A549 (cell line): Measurements from ENCODE around the gene KIF14.

Source experiments
- CHD4 ChIP-seq: fragments of 200-600 bp; sonication (generic); IDR thresholded peaks from 2 replicates; pipeline ENCODE4 v1.6.1; 2016; ENCODE audit warnings: antibody characterized with exemption, mild to moderate bottlenecking, borderline replicate concordance
- JUN ChIP-seq, 2 experiments: fragments of >200 bp; sonication (Bioruptor Twin); formaldehyde crosslinking; IDR thresholded peaks; 2 replicates in 1 of 2; 3 replicates in 1 of 2; pipeline ENCODE4 v1.6.1; 2016 to 2017
- KDM1A ChIP-seq: fragments of 200-600 bp; sonication (generic); IDR thresholded peaks from 2 replicates; pipeline ENCODE4 v1.6.1; 2016; ENCODE audit warnings: low read depth, mild to moderate bottlenecking
- KDM5A ChIP-seq: fragments of 200-600 bp; sonication (generic); IDR thresholded peaks from 2 replicates; pipeline ENCODE4 v1.6.1; 2016; ENCODE audit warnings: antibody characterized with exemption, mild to moderate bottlenecking
- POLR2A ChIP-seq: IDR thresholded peaks from 2 replicates; pipeline ENCODE4 v1.6.1; 2012; ENCODE audit warnings: mild to moderate bottlenecking, low read length
- RAD21 ChIP-seq, 2 experiments: fragments of >200 bp in 1 of 2; sonication (Bioruptor Twin) in 1 of 2; formaldehyde crosslinking in 1 of 2; IDR thresholded peaks in 1 of 2; conservative IDR thresholded peaks in 1 of 2; 2 replicates in 1 of 2; 3 replicates in 1 of 2; pipeline ENCODE4 v1.6.1; 2012 to 2018; ENCODE audit warnings: inconsistent platforms in 1 of 2
- TF ChIP-seq, protein P1 (sequence below): fragments of 450-650 bp; IDR thresholded peaks from 2 replicates; pipeline ENCODE4 v1.6.1; 2014; ENCODE audit warnings: antibody characterized with exemption
- TF ChIP-seq, protein P2 (sequence below): fragments of >200 bp; sonication (Bioruptor Twin); formaldehyde crosslinking; IDR thresholded peaks from 3 replicates; pipeline ENCODE4 v1.5.1; 2016
- TF ChIP-seq, protein P3 (sequence below): IDR thresholded peaks from 2 replicates; pipeline ENCODE4 v1.6.1; 2012

DNA sequence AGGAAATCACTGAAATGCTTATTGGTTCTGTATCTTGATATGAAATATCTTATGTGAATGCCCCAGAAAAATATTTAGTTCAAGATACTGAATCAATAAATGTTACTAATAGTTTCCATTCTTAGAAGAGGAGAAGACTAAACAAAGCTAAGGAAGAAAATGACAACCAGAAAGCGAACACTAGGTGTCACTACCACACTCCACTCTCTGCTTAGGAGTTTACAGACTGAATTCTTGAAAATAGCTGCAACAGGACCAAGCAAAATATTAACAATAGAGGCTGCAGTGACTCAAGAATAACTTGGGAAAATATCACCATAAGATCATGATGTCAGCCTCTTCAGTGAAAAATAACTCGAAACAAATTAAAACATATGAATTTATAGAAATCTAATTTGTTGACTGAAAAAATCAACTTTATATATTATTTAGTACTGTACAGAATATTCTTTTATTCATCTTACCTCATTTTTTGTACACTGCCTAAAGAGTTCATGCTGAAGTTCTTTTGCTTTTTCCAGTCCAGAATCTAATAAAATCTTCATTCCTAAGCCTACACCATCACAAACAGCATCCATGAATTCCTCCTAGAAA lies 61.6 kb downstream of the KIF14 start:
- TF ChIP-seq KDM5A (no peak), CHD4 (no peak), POLR2A (no peak), KDM1A (no peak), JUN (IDR thresholded peaks at IDR 0.05) (no peak), RAD21 (conservative IDR thresholded peaks at IDR 0.05 in 1 of 2, IDR thresholded peaks at IDR 0.05 in 1 of 2) (peak; percentile 67 to 68)
- TF ChIP-seq, protein P1, sequence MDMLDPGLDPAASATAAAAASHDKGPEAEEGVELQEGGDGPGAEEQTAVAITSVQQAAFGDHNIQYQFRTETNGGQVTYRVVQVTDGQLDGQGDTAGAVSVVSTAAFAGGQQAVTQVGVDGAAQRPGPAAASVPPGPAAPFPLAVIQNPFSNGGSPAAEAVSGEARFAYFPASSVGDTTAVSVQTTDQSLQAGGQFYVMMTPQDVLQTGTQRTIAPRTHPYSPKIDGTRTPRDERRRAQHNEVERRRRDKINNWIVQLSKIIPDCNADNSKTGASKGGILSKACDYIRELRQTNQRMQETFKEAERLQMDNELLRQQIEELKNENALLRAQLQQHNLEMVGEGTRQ: no peak
- TF ChIP-seq, protein P2, sequence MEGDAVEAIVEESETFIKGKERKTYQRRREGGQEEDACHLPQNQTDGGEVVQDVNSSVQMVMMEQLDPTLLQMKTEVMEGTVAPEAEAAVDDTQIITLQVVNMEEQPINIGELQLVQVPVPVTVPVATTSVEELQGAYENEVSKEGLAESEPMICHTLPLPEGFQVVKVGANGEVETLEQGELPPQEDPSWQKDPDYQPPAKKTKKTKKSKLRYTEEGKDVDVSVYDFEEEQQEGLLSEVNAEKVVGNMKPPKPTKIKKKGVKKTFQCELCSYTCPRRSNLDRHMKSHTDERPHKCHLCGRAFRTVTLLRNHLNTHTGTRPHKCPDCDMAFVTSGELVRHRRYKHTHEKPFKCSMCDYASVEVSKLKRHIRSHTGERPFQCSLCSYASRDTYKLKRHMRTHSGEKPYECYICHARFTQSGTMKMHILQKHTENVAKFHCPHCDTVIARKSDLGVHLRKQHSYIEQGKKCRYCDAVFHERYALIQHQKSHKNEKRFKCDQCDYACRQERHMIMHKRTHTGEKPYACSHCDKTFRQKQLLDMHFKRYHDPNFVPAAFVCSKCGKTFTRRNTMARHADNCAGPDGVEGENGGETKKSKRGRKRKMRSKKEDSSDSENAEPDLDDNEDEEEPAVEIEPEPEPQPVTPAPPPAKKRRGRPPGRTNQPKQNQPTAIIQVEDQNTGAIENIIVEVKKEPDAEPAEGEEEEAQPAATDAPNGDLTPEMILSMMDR: peak; percentile 85
- TF ChIP-seq, protein P3, sequence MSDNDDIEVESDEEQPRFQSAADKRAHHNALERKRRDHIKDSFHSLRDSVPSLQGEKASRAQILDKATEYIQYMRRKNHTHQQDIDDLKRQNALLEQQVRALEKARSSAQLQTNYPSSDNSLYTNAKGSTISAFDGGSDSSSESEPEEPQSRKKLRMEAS: no peak
